Stimulated activated CD8-positive, alpha-beta memory T cell treated with anti-CD3 and anti-CD28 coated beads, Interleukin-15, amount 100 ng/mL, for 24 hours (primary cell): ENCODE data around the gene CHPT1.
A peak's percentile ranks its signal among the peaks of the same experiment; 100 is the strongest.
"Not testable (repeated sequence)": the region's sequence is repeated elsewhere in the genome, so short reads cannot be mapped to it uniquely, and the experiment has no call there.

Experiments used
- DNase-seq: peaks from one replicate; pipeline ENCODE4 v3.0.0-alpha.2; 2020; ENCODE audit warnings: low read depth

CHPT1 gene

GRCh38 chr12:101697197-101697929 is at the start of gene CHPT1:
CHPT1 (plus strand) TSS chr12:101697640; CDS start chr12:101697862, 222 bp downstream.
- peak; percentile 32 for DNase-seq

- no peak for DNase-seq
Measured at GRCh38 chr12:101647711-101648110, 49.7 kb upstream of the CHPT1 start.

GRCh38 chr12:101648195-101648594 is 49.2 kb upstream of the CHPT1 start:
- no peak for DNase-seq

GRCh38 chr12:101650346-101651117 is 46.9 kb upstream of the CHPT1 start:
- no peak for DNase-seq

GRCh38 chr12:101653030-101653429 is 44.4 kb upstream of the CHPT1 start:
- DNase-seq = no peak

- no peak for DNase-seq
Measured at GRCh38 chr12:101653503-101653902, 43.9 kb upstream of the CHPT1 start.

GRCh38 chr12:101654442-101654841 is 43.0 kb upstream of the CHPT1 start:
- no peak for DNase-seq

- no peak for DNase-seq
Measured at GRCh38 chr12:101655393-101655792, 42.0 kb upstream of the CHPT1 start.

GRCh38 chr12:101660662-101661061 is 36.8 kb upstream of the CHPT1 start:
- not testable (repeated sequence) for DNase-seq

- no peak for DNase-seq
Measured at GRCh38 chr12:101663298-101663697, 34.1 kb upstream of the CHPT1 start.

- no peak for DNase-seq
Measured at GRCh38 chr12:101664992-101665391, 32.4 kb upstream of the CHPT1 start.

- no peak for DNase-seq
Measured at GRCh38 chr12:101666052-101666728, 31.2 kb upstream of the CHPT1 start.

GRCh38 chr12:101667591-101667990 is 29.8 kb upstream of the CHPT1 start:
- DNase-seq = no peak

GRCh38 chr12:101670007-101670671 is 27.3 kb upstream of the CHPT1 start:
- no peak for DNase-seq

GRCh38 chr12:101671157-101671791 is 26.2 kb upstream of the CHPT1 start:
- DNase-seq = no peak

- DNase-seq = no peak
Measured at GRCh38 chr12:101671833-101672232, 25.6 kb upstream of the CHPT1 start.

- DNase-seq = no peak
Measured at GRCh38 chr12:101675555-101675954, 21.9 kb upstream of the CHPT1 start.

- DNase-seq = not testable (repeated sequence)
Measured at GRCh38 chr12:101676497-101676896, 20.9 kb upstream of the CHPT1 start.

GRCh38 chr12:101678081-101678480 is 19.4 kb upstream of the CHPT1 start:
- DNase-seq = no peak

GRCh38 chr12:101680240-101680639 is 17.2 kb upstream of the CHPT1 start:
- no peak for DNase-seq

GRCh38 chr12:101680647-101681046 is 16.8 kb upstream of the CHPT1 start:
- DNase-seq = no peak

GRCh38 chr12:101681627-101682026 is 15.8 kb upstream of the CHPT1 start:
- DNase-seq = not testable (repeated sequence)
